HCT116 (cell line): Measurements from ENCODE around the gene LIG1.

Experiments
- ATF3 ChIP-seq: IDR thresholded peaks from 2 replicates; pipeline ENCODE4 v1.6.1; 2012
- CEBPB ChIP-seq: IDR thresholded peaks from 2 replicates; pipeline ENCODE4 v1.6.1; 2012; ENCODE audit warnings: low read depth
- CTCF ChIP-seq, 3 experiments: fragments of 200-600 bp in 1 of 3; sonication (generic) in 1 of 3; IDR thresholded peaks in 2 of 3; conservative IDR thresholded peaks in 1 of 3; 2 replicates each; pipeline ENCODE4 v1.5.1; 2012 to 2017; ENCODE audit warnings: low read depth in 2 of 3, low read length in 2 of 3, antibody characterized with exemption in 1 of 3, borderline replicate concordance in 1 of 3, control low read depth in 1 of 3, mild to moderate bottlenecking in 1 of 3, mixed read lengths in 1 of 3, mixed run types in 1 of 3, moderate library complexity in 1 of 3; ENCODE audit not compliant: insufficient read depth in 1 of 3
- ELF1 ChIP-seq: IDR thresholded peaks from 2 replicates; pipeline ENCODE4 v1.6.1; 2012; ENCODE audit warnings: low read depth, borderline replicate concordance
- EZH2 ChIP-seq: fragments of 200-600 bp; sonication (generic); IDR thresholded peaks from 2 replicates; pipeline ENCODE4 v1.6.1; 2017; ENCODE audit warnings: antibody characterized with exemption, mixed run types
- POLR2A ChIP-seq: IDR thresholded peaks from 2 replicates; pipeline ENCODE4 v1.7.0; 2011; ENCODE audit warnings: borderline replicate concordance; ENCODE audit not compliant: insufficient read depth, insufficient read length; ENCODE audit errors: extremely low read depth
- POLR2AphosphoS5 ChIP-seq: IDR thresholded peaks from 2 replicates; pipeline ENCODE4 v1.6.1; 2011; ENCODE audit warnings: mild to moderate bottlenecking, low read depth, low read length, moderate library complexity
- RAD21 ChIP-seq: IDR thresholded peaks from 2 replicates; pipeline ENCODE4 v1.6.1; 2012; ENCODE audit warnings: low read depth, mild to moderate bottlenecking
- SRF ChIP-seq: IDR thresholded peaks from 2 replicates; pipeline ENCODE4 v1.6.1; 2012; ENCODE audit warnings: low read depth
- TCF7L2 ChIP-seq: IDR thresholded peaks from 2 replicates; pipeline ENCODE4 v1.7.0; 2011; ENCODE audit warnings: borderline replicate concordance, inconsistent platforms; ENCODE audit not compliant: insufficient read depth, insufficient read length; ENCODE audit errors: extremely low read depth
- YY1 ChIP-seq: IDR thresholded peaks from 2 replicates; pipeline ENCODE4 v1.6.1; 2011; ENCODE audit warnings: low read length, low read depth, moderate library complexity, mild to moderate bottlenecking; ENCODE audit not compliant: insufficient replicate concordance; ENCODE audit errors: extremely low read depth
- TF ChIP-seq, protein P1 (sequence below): IDR thresholded peaks from 2 replicates; pipeline ENCODE4 v1.6.1; 2012; ENCODE audit warnings: low read depth
- TF ChIP-seq, protein P2 (sequence below): IDR thresholded peaks from 2 replicates; pipeline ENCODE4 v1.6.1; 2012

- TF ChIP-seq CTCF (IDR thresholded peaks at IDR 0.05 in 2 of 3, conservative IDR thresholded peaks at IDR 0.05 in 1 of 3; ENCODE audit: borderline replicate concordance in 1 of 3, insufficient read depth in 1 of 3, low read depth in 2 of 3, low read length in 2 of 3) (peak in 2 of 3 experiments; percentile 32 to 46; a peak in 3 of 6 replicates), RAD21 (peak; percentile 22; the same call in 1 of the 2 replicates), EZH2 (no peak), CEBPB (no peak), TCF7L2 (no peak), YY1 (no peak), SRF (no peak), POLR2A (no peak), ELF1 (no peak), POLR2AphosphoS5 (no peak), ATF3 (no peak)
- TF ChIP-seq, protein P1, sequence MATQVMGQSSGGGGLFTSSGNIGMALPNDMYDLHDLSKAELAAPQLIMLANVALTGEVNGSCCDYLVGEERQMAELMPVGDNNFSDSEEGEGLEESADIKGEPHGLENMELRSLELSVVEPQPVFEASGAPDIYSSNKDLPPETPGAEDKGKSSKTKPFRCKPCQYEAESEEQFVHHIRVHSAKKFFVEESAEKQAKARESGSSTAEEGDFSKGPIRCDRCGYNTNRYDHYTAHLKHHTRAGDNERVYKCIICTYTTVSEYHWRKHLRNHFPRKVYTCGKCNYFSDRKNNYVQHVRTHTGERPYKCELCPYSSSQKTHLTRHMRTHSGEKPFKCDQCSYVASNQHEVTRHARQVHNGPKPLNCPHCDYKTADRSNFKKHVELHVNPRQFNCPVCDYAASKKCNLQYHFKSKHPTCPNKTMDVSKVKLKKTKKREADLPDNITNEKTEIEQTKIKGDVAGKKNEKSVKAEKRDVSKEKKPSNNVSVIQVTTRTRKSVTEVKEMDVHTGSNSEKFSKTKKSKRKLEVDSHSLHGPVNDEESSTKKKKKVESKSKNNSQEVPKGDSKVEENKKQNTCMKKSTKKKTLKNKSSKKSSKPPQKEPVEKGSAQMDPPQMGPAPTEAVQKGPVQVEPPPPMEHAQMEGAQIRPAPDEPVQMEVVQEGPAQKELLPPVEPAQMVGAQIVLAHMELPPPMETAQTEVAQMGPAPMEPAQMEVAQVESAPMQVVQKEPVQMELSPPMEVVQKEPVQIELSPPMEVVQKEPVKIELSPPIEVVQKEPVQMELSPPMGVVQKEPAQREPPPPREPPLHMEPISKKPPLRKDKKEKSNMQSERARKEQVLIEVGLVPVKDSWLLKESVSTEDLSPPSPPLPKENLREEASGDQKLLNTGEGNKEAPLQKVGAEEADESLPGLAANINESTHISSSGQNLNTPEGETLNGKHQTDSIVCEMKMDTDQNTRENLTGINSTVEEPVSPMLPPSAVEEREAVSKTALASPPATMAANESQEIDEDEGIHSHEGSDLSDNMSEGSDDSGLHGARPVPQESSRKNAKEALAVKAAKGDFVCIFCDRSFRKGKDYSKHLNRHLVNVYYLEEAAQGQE, result no peak
- TF ChIP-seq, protein P2, sequence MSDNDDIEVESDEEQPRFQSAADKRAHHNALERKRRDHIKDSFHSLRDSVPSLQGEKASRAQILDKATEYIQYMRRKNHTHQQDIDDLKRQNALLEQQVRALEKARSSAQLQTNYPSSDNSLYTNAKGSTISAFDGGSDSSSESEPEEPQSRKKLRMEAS, result no peak
Observed at GRCh38 chr19:48085904-48086864, 84.0 kb downstream of the LIG1 start.
